GM21723 (cell line): Measurements from ENCODE around the gene LEFTY1.

Source experiments
- ATAC-seq: cut with Tn5 transposase; IDR thresholded peaks from one replicate; pipeline ENCODE4 v1.9.1; 2021; ENCODE audit warnings: mild to moderate bottlenecking, moderate library complexity; ENCODE audit not compliant: unreplicated experiment

LEFTY1 gene

GRCh38 chr1:225874431-225874830 is 14.5 kb downstream of the LEFTY1 start:
- no peak for ATAC-seq

- no peak for ATAC-seq
These were observed 15.6 kb downstream of the LEFTY1 start for GRCh38 chr1:225873281-225873850.

- no peak for ATAC-seq
These were observed 16.9 kb downstream of the LEFTY1 start for GRCh38 chr1:225872075-225872430.

GRCh38 chr1:225871359-225872074 is 17.4 kb downstream of the LEFTY1 start:
- ATAC-seq: no peak

- ATAC-seq: no peak
These were observed 18.0 kb downstream of the LEFTY1 start for GRCh38 chr1:225870911-225871310.

GRCh38 chr1:225868631-225869330 is 20.2 kb downstream of the LEFTY1 start:
- ATAC-seq: no peak

- ATAC-seq: no peak
These were observed 22.0 kb downstream of the LEFTY1 start for GRCh38 chr1:225866981-225867380.

GRCh38 chr1:225866061-225866837 is 22.7 kb downstream of the LEFTY1 start:
- peak; percentile 68 for ATAC-seq

- peak; percentile 17 for ATAC-seq
These were observed 23.4 kb downstream of the LEFTY1 start for GRCh38 chr1:225865514-225865913.

- ATAC-seq: no peak
These were observed 25.8 kb downstream of the LEFTY1 start for GRCh38 chr1:225863167-225863566.

- ATAC-seq: no peak
These were observed 26.4 kb downstream of the LEFTY1 start for GRCh38 chr1:225862581-225862950.

- ATAC-seq: no peak
These were observed 26.9 kb downstream of the LEFTY1 start for GRCh38 chr1:225861834-225862580.

- no peak for ATAC-seq
These were observed 28.0 kb downstream of the LEFTY1 start for GRCh38 chr1:225860876-225861441.

- no peak for ATAC-seq
These were observed 28.8 kb downstream of the LEFTY1 start for GRCh38 chr1:225860107-225860506.

GRCh38 chr1:225859151-225859550 is 29.8 kb downstream of the LEFTY1 start:
- ATAC-seq: no peak

GRCh38 chr1:225857256-225857655 is 31.7 kb downstream of the LEFTY1 start:
- ATAC-seq: no peak

GRCh38 chr1:225855503-225856300 is 33.2 kb downstream of the LEFTY1 start:
- ATAC-seq: no peak

- no peak for ATAC-seq
These were observed 35.5 kb downstream of the LEFTY1 start for GRCh38 chr1:225853441-225853840.

GRCh38 chr1:225852413-225853124 is 36.4 kb downstream of the LEFTY1 start:
- ATAC-seq: no peak
